Cerebellar nuclear complex (tissue), 1 donor: ENCODE data around the gene MYO5B.
A peak's percentile ranks its signal among the peaks of the same experiment; 100 is the strongest.

ENCODE experiments used
- DNase-seq, 2 experiments: peaks; one replicate each; lab custom pipeline; 2025; lab: John Stamatoyannopoulos, UW

The MYO5B gene

DNA sequence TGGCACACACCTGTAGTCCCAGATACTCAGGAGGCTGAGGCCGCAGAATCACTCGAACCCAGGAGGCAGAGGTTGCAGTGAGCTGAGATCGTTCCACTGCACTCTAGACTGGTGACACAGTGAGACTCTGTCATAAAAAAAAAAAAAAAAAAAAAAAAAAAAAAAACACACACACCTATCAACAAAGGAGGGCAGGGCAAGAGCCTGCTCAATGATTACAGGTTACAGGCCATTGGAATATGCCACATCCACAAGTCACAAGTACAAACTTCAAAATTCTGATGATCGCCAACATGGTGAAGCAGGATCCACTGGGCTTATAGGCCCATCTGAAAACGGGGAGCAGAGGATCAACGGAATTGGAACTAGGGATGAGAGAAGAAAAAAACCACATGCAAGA, 6.3 kb downstream of the MYO5B start:
- no peak for DNase-seq

- no peak for DNase-seq
Observed at GRCh38 chr18:50187659-50188058, 7.3 kb downstream of the MYO5B start.

- no peak for DNase-seq
Observed at GRCh38 chr18:50186385-50186784, 8.6 kb downstream of the MYO5B start.

GRCh38 chr18:50183556-50183955, 11.4 kb downstream of the MYO5B start:
- no peak for DNase-seq

GRCh38 chr18:50182511-50182910, 12.4 kb downstream of the MYO5B start:
- DNase-seq: peak; percentile 33 to 52

GRCh38 chr18:50181590-50181989, 13.4 kb downstream of the MYO5B start:
- no peak for DNase-seq

GRCh38 chr18:50179465-50179864, 15.5 kb downstream of the MYO5B start:
- peak in 1 of 2 experiments; percentile 8 for DNase-seq

DNA sequence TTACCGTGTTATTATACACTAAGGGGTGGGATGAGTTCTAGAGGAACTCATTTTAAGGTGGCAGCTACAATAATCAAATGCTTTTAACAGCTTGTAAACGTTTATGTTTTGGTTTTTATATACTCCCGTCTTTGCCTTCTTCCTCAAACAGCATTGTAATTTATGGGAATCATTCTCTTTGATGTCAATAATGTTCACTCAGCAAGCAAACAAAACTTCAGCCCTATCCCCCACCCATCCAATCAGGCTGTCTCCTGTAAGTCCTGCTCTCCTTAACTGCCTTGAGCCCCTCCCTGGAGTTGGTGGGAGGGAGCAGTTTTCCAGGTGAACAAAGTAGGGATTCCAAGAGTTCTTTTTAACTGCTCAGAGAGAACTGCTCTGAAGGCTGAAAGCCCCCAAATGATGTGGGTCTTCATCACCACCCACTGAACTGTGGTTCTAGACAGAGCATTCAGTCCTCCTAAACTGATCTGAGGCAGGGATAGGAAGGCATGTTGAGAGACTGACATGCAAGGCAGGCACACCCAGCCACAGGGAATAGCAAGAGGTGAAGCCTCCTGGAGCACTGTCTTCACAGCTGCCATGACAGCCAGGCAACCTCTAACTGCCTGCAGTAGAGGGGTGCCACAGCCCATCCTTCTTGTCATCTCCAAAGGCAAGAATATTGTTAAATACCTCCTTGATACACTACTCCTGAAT, 17.5 kb downstream of the MYO5B start:
- no peak for DNase-seq

DNA sequence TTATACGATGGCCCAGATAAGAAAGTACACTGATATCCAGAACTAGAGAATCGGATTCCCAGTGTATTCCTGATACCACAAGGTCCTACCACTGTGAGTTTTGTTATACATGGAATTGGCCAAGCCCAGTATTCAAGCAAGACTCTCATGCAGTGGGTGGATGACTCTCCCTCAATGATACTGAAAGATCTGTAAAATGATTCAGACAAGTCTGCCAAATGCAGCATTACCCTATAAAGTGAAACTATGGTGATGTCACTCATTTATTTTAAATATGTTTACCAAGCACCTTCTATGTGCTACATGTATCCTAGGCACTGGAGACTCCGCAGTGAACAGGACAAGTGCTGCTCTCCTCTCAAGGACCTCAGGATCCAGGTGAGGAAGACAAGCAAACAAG, 22.6 kb downstream of the MYO5B start:
- DNase-seq: no peak

- DNase-seq: no peak
Observed at GRCh38 chr18:50171406-50171805, 23.5 kb downstream of the MYO5B start.

- no peak for DNase-seq
Observed at GRCh38 chr18:50170004-50170403, 24.9 kb downstream of the MYO5B start.

GRCh38 chr18:50169149-50169548, 25.8 kb downstream of the MYO5B start:
- no peak for DNase-seq

- no peak for DNase-seq
Observed at GRCh38 chr18:50167966-50168365, 27.0 kb downstream of the MYO5B start.

- no peak for DNase-seq
Observed at GRCh38 chr18:50166901-50167300, 28.0 kb downstream of the MYO5B start.

DNA sequence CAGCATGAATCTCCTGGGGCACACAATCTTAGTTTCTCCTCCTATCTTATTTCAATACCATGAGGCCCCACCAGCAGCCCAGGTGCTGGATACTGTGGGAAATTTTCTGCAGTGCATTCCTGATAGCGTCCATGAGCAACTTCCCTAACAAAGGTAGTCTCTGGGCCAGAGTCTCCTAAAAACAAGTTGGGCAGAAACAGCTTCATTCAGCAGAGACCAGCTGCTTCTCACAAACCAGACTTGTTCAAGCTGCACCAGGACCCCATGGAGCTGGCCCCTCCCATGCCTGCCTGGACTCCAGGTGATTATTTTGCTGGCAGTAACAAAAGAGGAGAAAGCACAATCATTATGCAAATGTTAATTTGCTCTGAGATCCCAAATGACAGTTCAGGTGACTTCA, 31.4 kb downstream of the MYO5B start:
- DNase-seq: no peak

DNA sequence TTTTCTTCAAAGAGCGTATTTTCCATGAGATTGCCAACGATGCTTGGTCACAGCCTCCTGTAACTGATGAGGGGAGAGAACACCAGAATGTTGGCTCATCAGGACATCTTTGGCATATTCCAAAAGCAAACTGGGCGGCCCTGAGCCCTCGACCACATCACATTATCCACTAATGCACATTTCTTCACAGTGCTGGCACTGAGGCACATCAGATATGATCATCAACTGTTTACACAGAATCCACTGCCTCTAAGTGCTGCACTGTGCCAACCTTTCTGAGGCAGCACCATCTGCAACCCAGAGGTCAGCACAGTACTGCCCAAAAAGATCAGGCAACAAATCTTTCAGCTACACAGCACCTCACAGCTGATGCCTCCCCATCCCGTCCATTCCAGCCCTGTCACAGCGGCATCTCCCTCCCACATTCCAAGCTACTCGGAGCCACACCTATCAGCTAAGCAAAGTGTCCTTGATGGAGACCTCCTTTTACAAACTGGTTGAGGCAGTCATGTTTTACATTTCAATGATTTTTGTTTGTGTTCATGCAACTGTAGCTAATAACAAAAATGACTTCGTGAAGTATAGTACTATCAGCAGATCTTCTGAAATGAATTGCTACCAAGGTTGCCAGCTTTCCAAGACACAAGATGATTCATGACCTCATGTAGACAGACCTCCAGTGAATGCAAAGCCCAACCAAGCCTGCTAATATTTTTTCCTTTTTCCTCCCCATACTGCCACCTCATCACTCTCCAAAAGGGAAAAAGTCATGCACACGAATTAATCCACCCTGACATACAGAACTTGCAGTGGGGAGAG, 32.3 kb downstream of the MYO5B start:
- DNase-seq: no peak

DNA sequence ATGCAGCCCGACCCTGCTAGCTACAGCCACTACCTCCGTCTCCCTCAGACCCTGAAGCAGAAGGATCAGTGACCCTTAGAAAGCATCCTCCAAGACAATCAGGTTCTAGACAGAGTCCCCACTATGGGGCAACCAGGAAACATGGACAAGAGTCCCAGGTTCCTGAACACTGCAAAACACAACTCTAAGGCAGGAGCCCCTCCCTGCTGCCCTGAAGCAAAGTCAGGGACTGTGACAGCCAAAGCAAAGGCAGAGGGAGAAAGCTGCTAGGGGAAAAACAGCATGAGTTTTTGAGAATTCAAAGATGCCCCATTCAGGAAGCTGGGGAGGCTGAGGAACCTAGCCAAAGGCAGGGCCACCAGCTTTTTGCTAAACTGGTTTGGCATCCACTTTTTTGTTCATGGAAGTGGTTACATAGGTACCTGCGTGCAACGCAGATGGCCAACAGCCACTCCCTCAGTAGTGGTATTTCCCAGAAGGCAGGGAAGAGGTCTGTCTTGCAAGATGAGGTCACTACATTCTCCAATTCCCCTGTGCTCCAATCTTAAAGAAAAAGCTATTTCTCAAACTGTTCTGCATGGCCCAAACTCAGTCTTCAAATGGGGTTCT, 33.2 kb downstream of the MYO5B start:
- DNase-seq: no peak

DNA sequence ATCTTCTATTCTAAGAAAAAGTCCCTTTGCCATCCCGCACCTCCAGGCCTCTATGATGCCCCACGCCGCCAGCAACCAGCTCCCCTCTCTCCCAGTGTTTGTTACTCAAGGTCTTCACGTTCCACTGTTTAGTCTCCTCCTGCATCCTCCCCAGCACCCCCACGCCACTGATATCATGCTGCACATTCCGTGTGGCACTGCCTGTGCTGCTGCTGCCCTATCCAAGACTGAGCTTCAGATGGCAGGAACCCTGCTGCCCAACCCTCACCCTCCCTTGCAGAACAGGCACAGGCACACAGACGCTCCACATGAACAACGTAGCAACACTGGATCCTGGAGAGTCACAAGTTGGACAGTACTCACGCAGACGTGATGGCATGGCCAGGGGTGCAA, 35.3 kb downstream of the MYO5B start:
- no peak for DNase-seq

DNA sequence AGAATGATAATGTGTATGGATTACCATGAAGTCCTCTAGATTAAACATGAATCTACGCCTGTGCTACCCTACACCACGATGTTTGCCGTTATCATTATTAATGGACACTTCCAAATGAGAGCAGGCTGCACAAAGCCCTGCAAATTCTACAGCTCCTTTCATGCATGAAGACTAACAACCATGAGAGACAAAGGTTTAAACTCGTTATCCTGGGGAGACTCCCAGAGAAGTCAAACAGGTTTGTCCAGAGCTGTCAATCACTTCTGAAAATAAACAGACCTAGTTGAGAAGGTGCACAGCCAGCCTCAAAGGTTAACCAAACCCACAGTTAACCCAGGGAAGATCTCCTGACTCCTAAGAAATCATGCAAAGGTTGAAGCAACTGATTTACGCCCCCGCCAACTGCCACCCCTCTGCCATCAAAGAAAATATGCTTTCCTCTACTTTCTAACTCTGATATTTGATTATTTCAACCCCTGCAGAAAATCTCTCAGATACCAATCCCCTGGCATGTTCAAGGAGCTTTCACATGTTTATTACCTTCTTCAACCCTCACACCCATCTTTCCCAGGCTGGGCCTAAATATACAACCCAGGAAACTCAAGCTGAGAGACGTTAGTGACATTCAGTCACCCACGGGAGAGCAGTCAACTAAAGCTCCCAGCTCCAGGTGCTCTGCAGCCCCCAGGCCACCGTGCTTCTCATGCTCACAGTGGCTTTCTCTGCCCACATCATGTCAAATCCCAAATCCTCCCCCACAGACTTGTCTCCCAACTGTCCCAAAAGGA, 35.9 kb downstream of the MYO5B start:
- no peak for DNase-seq

DNA sequence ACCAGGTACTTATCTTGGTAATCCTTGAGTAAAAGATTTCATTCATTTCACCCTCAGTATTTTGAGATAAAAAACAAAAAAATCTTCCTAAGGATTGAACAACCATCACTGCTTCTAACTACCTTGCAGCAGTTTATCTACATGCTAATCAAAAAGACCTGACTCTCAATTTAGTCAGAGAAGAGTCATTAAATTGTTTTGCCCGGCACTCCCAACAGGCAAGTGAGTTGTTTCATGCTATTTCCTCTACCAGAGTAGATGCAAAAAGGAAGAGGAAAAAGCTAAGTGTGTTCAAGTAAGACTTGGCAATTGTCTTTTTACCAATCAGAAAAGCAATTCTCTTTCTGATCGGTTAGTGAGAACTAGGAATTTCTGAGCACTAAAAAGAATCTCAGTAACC, 39.5 kb downstream of the MYO5B start:
- no peak for DNase-seq

DNA sequence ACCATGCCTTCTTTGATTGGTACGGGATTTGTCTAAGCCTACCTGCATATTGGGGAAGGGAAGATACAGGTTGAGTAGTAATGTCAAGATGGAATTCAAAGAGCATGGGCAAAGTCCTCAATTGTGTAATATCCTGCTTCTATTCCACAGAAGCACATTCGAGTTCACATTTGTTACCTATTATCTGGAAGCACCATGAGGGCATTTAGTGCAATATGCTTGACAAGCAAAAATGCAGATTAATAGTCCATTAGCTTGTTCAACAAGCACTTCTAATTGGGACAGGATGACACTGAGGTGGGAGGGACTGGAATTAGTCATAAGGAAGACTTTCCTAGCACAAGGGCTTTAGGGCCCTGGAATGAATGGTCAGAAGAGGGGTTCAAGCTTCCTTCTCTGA, 40.5 kb downstream of the MYO5B start:
- no peak for DNase-seq

DNA sequence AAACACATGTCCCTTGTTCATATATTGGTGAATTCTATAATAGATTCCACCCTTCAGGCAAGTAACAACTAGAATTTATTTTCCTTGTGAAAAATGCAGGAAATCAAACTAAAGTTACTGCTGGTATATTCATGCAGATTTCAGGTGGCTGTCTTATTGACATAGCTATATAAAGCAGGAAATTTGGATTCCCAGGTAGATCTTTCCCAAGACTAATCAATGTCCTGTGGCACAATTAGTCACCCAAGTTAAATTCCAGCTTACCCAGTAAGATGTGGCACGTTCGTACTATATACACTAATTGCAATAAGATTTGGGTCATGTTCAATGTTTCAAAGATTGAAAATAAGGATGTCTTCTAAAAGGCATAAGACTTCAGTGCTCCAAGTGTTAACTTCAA, 42.0 kb downstream of the MYO5B start:
- DNase-seq: no peak
